Immature natural killer cell (primary cell): Measurements from ENCODE around the gene CDK5R1. TPM values are rescaled to one million over a fixed set of nuclear protein-coding genes. Genes with fewer than 3 reads are reported as not detected.
A peak's percentile ranks its signal among the peaks of the same experiment; 100 is the strongest.

ENCODE experiments used
- DNase-seq, 3 donors: peaks; one replicate each; pipeline ENCODE4 v3.0.0; 2022; ENCODE audit warnings: mixed read lengths in 1 of 3
- H3K27ac Mint-ChIP-seq, 6 donors: one replicate each; pipeline ENCODE4 v1.8.0; 2020; ENCODE audit warnings: mixed read lengths in 6 of 6, mild to moderate bottlenecking in 5 of 6, inconsistent platforms in 4 of 6, moderate library complexity in 3 of 6
- H3K27me3 Mint-ChIP-seq, 3 donors: one replicate each; pipeline ENCODE4 v1.8.0; 2020 to 2021; ENCODE audit warnings: low read depth in 3 of 3, mild to moderate bottlenecking in 3 of 3, mixed read lengths in 3 of 3, moderate library complexity in 3 of 3, inconsistent platforms in 1 of 3
- H3K36me3 Mint-ChIP-seq, 3 donors: one replicate each; pipeline ENCODE4 v1.8.0; 2020; ENCODE audit warnings: mixed read lengths in 3 of 3, inconsistent platforms in 2 of 3, mild to moderate bottlenecking in 2 of 3
- H3K4me1 Mint-ChIP-seq, 2 donors: one replicate each; pipeline ENCODE4 v1.8.0; 2020; ENCODE audit warnings: inconsistent platforms in 2 of 2, mild to moderate bottlenecking in 2 of 2, mixed read lengths in 2 of 2, moderate library complexity in 1 of 2
- H3K4me3 Mint-ChIP-seq, 5 donors: one replicate each; pipeline ENCODE4 v1.8.0; 2020; ENCODE audit warnings: mild to moderate bottlenecking in 5 of 5, mixed read lengths in 5 of 5, inconsistent platforms in 3 of 5, moderate library complexity in 3 of 5
- H3K9me3 Mint-ChIP-seq, 6 donors: one replicate each; pipeline ENCODE4 v1.8.0; 2020; ENCODE audit warnings: mild to moderate bottlenecking in 6 of 6, mixed read lengths in 6 of 6, inconsistent platforms in 4 of 6, moderate library complexity in 3 of 6
- polyA plus RNA-seq, 3 donors: library from polyadenylated mRNA; unstranded; fragments of 300-500 nt; fragmentation: Illumina TruSeq; gene quantifications; one replicate each; pipeline ENCODE4 v1.2.3, GENCODE V29; 2021

The CDK5R1 gene
- polyA plus RNA-seq, 3 donors from 2014 or later, result 0.37 to 5.8 (median 2.3) TPM

DNA sequence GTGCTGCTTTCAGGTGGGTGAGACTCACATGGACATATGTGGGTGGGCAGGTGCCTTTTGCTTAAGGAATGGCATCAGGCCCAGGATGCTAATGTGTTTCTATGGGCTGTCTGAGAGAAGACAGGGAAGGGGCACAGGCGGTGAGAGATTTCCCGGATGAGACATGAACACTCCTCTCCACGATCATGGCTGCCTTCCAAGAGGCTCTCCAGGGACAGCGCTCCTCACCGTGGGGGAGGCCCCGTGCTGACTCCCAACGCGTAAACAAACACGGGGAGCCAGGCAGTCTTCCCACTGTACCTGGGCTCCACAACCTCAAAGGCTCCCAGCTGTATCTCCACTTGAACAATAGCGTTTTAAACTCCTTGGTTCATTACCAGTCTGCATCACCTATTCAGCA, 42.8 kb downstream of the CDK5R1 start:
- Mint-ChIP-seq H3K36me3 (peaks cover 6 to 10% (median 10%) of the 10 kb centered on the region in 3 donors), H3K27me3 (peaks cover 0 to 5% (median 0%) of the 10 kb centered on the region in 3 donors), H3K4me1 (peaks cover 55 to 61% of the 10 kb centered on the region in 2 donors), H3K27ac (peak overlapping the region; percentile 2 to 94 (median 60)), H3K4me3 (peak overlapping the region in 3 of 5 donors; percentile 27 to 41 (median 28)), H3K9me3 (no peaks in the 10 kb centered on the region)
- DNase-seq, result no peak

DNA sequence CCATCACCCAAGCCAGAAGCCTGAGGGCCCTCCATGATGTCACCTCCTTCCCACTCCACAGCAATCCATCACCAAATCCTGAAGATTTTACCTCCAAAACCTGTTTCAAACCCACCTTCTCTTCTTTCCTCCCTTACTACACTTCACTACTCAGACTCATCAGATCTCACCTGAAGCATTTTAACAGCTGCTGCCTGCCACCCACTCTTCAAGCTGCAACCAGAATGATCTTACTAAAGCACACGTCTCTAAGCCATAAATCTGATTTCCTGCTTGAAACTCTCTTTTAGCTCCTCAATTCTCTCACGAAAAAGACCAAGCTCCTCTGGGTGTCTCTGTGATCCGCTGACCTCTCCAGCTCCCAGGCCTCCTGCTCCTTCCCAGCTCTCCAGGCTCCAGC, 46.5 kb downstream of the CDK5R1 start:
- DNase-seq, result no peak
- Mint-ChIP-seq H3K4me1 (peaks cover 22 to 26% of the 10 kb centered on the region in 2 donors), H3K27ac (peak overlapping the region in 3 of 6 donors; percentile 2 to 66 (median 16)), H3K9me3 (no peaks in the 10 kb centered on the region), H3K4me3 (no peak overlapping the region), H3K36me3 (peaks cover 6 to 17% (median 10%) of the 10 kb centered on the region in 3 donors), H3K27me3 (peaks cover 0 to 5% (median 0%) of the 10 kb centered on the region in 3 donors)

DNA sequence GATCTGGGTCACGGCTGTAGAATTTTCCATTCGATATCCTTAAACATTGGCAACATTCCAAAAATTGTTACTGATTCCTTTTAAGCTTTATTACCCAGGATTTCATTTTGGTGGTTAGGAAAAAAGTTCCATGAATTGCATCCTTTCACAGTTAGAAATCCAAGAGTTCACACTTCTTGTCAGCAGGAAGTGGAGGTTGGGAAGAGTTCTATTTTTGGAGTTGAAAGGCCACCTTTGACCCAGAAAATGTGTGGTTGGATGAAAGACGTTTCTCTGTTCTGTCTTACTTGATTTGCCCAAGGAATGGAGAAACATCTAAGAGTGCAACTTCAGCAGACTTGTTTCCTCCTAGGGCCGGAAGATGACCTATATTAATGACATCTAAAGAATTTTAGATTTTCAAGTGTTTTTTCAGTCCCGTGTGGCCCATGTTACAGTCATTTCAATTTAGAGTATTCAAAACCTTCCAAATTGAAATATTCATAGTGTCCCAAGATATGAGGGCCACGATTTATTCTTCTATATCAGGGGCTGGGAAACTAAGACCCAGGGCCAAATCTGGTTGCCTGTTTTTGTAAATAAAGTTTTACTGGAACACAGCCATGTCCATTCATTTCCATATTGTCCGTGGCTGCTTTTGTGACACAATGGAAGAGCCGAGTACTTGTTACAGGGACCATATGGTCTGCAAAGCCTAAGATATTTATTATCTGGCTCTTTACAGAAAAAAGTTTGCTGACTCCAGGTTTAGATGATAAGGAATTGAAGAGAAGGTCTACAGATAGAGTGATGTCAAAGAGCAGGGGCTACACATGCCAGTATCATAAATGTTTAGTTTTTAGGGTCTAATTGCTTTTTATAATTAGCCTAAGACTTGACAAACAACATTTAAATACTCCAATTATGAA, 50.2 kb downstream of the CDK5R1 start:
- Mint-ChIP-seq H3K4me1 (peaks cover 3 to 7% of the 10 kb centered on the region in 2 donors), H3K9me3 (no peaks in the 10 kb centered on the region), H3K27ac (no peak overlapping the region), H3K27me3 (peaks cover 0 to 2% (median 0%) of the 10 kb centered on the region in 3 donors), H3K36me3 (peaks cover 6 to 11% (median 10%) of the 10 kb centered on the region in 3 donors), H3K4me3 (no peak overlapping the region)
- DNase-seq, result no peak

Other genes with a start within 250 kb of the CDK5R1 start
- not detected for gene RHBDL3, start 221.2 kb upstream of the CDK5R1 start, polyA plus RNA-seq
- gene C17orf75, start 144.8 kb upstream of the CDK5R1 start, polyA plus RNA-seq, result 10 to 100 TPM in 2 of 3 donors, 1 to 10 TPM in 1; 9.8 to 18.5 (median 12.0) TPM
- 100 to 1,000 TPM; 155 to 223 (median 221) TPM for gene ZNF207, start 136.8 kb upstream of the CDK5R1 start, polyA plus RNA-seq
- 100 to 1,000 TPM in 1 of 3 donors, 10 to 100 TPM in 2; 82.1 to 136 (median 96.4) TPM for gene PSMD11, start 42.5 kb upstream of the CDK5R1 start, polyA plus RNA-seq